Activated CD8-positive, alpha-beta T cell treated with anti-CD3 and anti-CD28 coated beads for 36 hours (primary cell): Measurements from ENCODE around the gene CMTM4. TPM values are rescaled to one million over a fixed set of nuclear protein-coding genes. Genes with fewer than 3 reads are reported as not detected.

Source experiments
- ATAC-seq: fragments of 200-7000 bp; cut with Tn5 transposase; one replicate; pipeline ENCODE4 v1.10.0; 2021; ENCODE audit warnings: mild to moderate bottlenecking, moderate library complexity
- CTCF ChIA-PET: fragments of 350-600 bp; sonication (Branson Sonifier 250); formaldehyde crosslinking; loops from one replicate; lab custom pipeline; 2021; ENCODE audit warnings: antibody characterized with exemption; lab: Charles Lee
- POLR2A ChIA-PET: fragments of 350-600 bp; sonication (Branson Sonifier 250); formaldehyde crosslinking; loops from one replicate; lab custom pipeline; 2021; ENCODE audit warnings: antibody characterized with exemption; lab: Charles Lee
- DNase-seq: peaks from one replicate; pipeline ENCODE4 v3.0.0-alpha.2; 2020
- H3K27ac Mint-ChIP-seq: one replicate; pipeline ENCODE4 v1.8.0; 2021; ENCODE audit warnings: mild to moderate bottlenecking, mixed read lengths
- H3K27me3 Mint-ChIP-seq: one replicate; pipeline ENCODE4 v1.8.0; 2021; ENCODE audit warnings: mixed read lengths
- H3K36me3 Mint-ChIP-seq: one replicate; pipeline ENCODE4 v1.8.0; 2021; ENCODE audit warnings: low read depth, mixed read lengths
- H3K4me1 Mint-ChIP-seq: one replicate; pipeline ENCODE4 v1.8.0; 2021; ENCODE audit warnings: low read depth, mixed read lengths
- H3K4me3 Mint-ChIP-seq: one replicate; pipeline ENCODE4 v1.8.0; 2021; ENCODE audit warnings: mild to moderate bottlenecking, moderate library complexity, mixed read lengths
- H3K9me3 Mint-ChIP-seq: one replicate; pipeline ENCODE4 v1.8.0; 2021; ENCODE audit warnings: mixed read lengths
- CTCF ChIP-seq: fragments of 200-600 bp; IDR thresholded peaks from one replicate; pipeline ENCODE4 v1.8.0; 2022; ENCODE audit warnings: antibody characterized with exemption, mild to moderate bottlenecking
- intact Hi-C: fragments of 100-400 bp; cut with micrococcal nuclease; formaldehyde crosslinking; loops from one replicate; pipeline ENCODE4 v1.10.0; 2022
- total RNA-seq, 2 experiments: library from RNA; stranded (reverse); gene quantifications; one replicate each; pipeline ENCODE4 v1.2.3, GENCODE V29; 2021

Gene CMTM4
- total RNA-seq, 2 experiments from 2014 or later = 3.2 to 3.5 TPM

GRCh38 chr16:66701026-66701425, 4.5 kb upstream of the CMTM4 start:
- ATAC-seq = no peak
- TF ChIP-seq CTCF = no peak
- intact Hi-C loops = no loop called here
- peaks cover 3% of the 10 kb centered on the region for H3K4me1 Mint-ChIP-seq
- ChIA-PET POLR2A (interaction anchor here (1.1 kb wide), 1 partner anchor 12 kb away, joined by 3 read pairs; no protein-coding TSS in a partner anchor), CTCF (interaction anchor here (1.0 to 1.4 kb wide), 3 partner anchors 27 to 138 kb away, joined by 3 read pairs; no protein-coding TSS in a partner anchor)
- DNase-seq = no peak
- no peak overlapping the region for H3K27ac Mint-ChIP-seq
- no peaks in the 10 kb centered on the region for H3K9me3 Mint-ChIP-seq
- H3K4me3 Mint-ChIP-seq = no peak overlapping the region
- no peaks in the 10 kb centered on the region for H3K36me3 Mint-ChIP-seq
- H3K27me3 Mint-ChIP-seq = peaks cover 10% of the 10 kb centered on the region

- ChIA-PET POLR2A (no interaction called here), CTCF (interaction anchor here (0.6 to 1.4 kb wide), 3 partner anchors 13 to 48 kb away, joined by 3 to 4 read pairs (median 4); no protein-coding TSS in a partner anchor)
- no peaks in the 10 kb centered on the region for H3K9me3 Mint-ChIP-seq
- ATAC-seq (no peak), DNase-seq (no peak)
- H3K27ac Mint-ChIP-seq = no peak overlapping the region
- H3K4me1 Mint-ChIP-seq = peaks cover 12% of the 10 kb centered on the region
- no peaks in the 10 kb centered on the region for H3K36me3 Mint-ChIP-seq
- no peak overlapping the region for H3K4me3 Mint-ChIP-seq
- intact Hi-C loops = no loop called here
- peaks cover 12% of the 10 kb centered on the region for H3K27me3 Mint-ChIP-seq
- no peak for TF ChIP-seq CTCF
These were observed 3.4 kb upstream of the CMTM4 start for GRCh38 chr16:66699898-66700297.

GRCh38 chr16:66698046-66698445, 1.5 kb upstream of the CMTM4 start:
- POLR2A ChIA-PET = interaction anchor here (1.4 kb wide), 1 partner anchor 51 kb away, joined by 3 read pairs; no protein-coding TSS in a partner anchor
- no peaks in the 10 kb centered on the region for H3K36me3 Mint-ChIP-seq

GRCh38 chr16:66695935-66696668, 441 bp downstream of the CMTM4 start:
- ATAC-seq = peak; percentile 53
- no peaks in the 10 kb centered on the region for H3K36me3 Mint-ChIP-seq
- intact Hi-C loops = no loop called here
- H3K27me3 Mint-ChIP-seq = peaks cover 13% of the 10 kb centered on the region
- DNase-seq = peak; percentile 26
- no peak overlapping the region for H3K27ac Mint-ChIP-seq
- TF ChIP-seq CTCF = no peak
- ChIA-PET POLR2A (interaction anchor here (1.6 kb wide), 1 partner anchor 49 kb away, joined by 3 read pairs; no protein-coding TSS in a partner anchor), CTCF (interaction anchor here (0.9 to 3.7 kb wide), 11 partner anchors 26 to 199 kb away, joined by 3 to 16 read pairs (median 7); partner anchors contain the start of genes DYNC1LI2 and NAE1)
- peak overlapping the region; percentile 71 for H3K4me3 Mint-ChIP-seq
- H3K9me3 Mint-ChIP-seq = no peaks in the 10 kb centered on the region
- peaks cover 12% of the 10 kb centered on the region for H3K4me1 Mint-ChIP-seq

More at GRCh38 chr16:66698046-66698445, 1.5 kb upstream of the CMTM4 start:
- DNase-seq = no peak
- Mint-ChIP-seq H3K4me1 (peaks cover 12% of the 10 kb centered on the region), H3K9me3 (no peaks in the 10 kb centered on the region), H3K27me3 (peaks cover 13% of the 10 kb centered on the region), H3K27ac (no peak overlapping the region), H3K4me3 (peak overlapping the region; percentile 74)
- ATAC-seq = no peak
- intact Hi-C loops = no loop called here
- CTCF ChIA-PET = interaction anchor here (1.0 to 3.2 kb wide), 7 partner anchors 30 to 291 kb away, joined by 3 to 14 read pairs (median 7); partner anchors contain the start of genes DYNC1LI2 and NAE1
- TF ChIP-seq CTCF = no peak
